Spleen (tissue), 7 donors: ENCODE data around the gene GSX1.

ENCODE experiments used
- CTCF ChIP-seq, 11 experiments: fragments of 200-600 bp in 7 of 11; fragments of 450-650 bp in 4 of 11; sonication (generic) in 4 of 11; IDR thresholded peaks in 8 of 11; conservative IDR thresholded peaks in 3 of 11; 1 replicate in 7 of 11; 2 replicates in 4 of 11; pipeline versions ENCODE4 v1.4.0 to v1.8.0; 2016 to 2021; ENCODE audit warnings: antibody characterized with exemption in 11 of 11, inconsistent platforms in 4 of 11, mild to moderate bottlenecking in 1 of 11
- POLR2A ChIP-seq, 3 donors: fragments of 450-650 bp; IDR thresholded peaks; one replicate each; pipeline ENCODE4 v1.5.1; 2017; ENCODE audit warnings: antibody characterized with exemption in 3 of 3, mild to moderate bottlenecking in 1 of 3
- donor health status: DM: no; HTN: no; CAD: no; lungs with moderate emphysema.
- donor health status: DM: no; HTN: no; CAD: no.
- donor health status: DM: no; HTN: no; CAD: no.

GRCh38 chr13:27806744-27807387 lies 14.6 kb downstream of the GSX1 start:
- TF ChIP-seq CTCF (IDR thresholded peaks at IDR 0.05 in 8 of 11, conservative IDR thresholded peaks at IDR 0.05 in 3 of 11) (no peak), POLR2A (IDR thresholded peaks at IDR 0.05) (no peak)
